Ascending aorta (tissue), 2 donors: ENCODE measurements around the gene EPB41. TPM values are rescaled to one million over a fixed set of nuclear protein-coding genes. Genes with fewer than 3 reads are reported as not detected.
A peak's percentile ranks its signal among the peaks of the same experiment; 100 is the strongest.

Experiments used
- DNase-seq, 2 donors: peaks; one replicate each; pipeline ENCODE4 v3.0.0-alpha.2; 2019; ENCODE audit warnings: low spot score in 2 of 2
- H3K27ac ChIP-seq, 2 donors: fragments of 200-600 bp; sonication (generic); one replicate each; pipeline ENCODE4 v1.5.1; 2016 to 2017; ENCODE audit warnings: mild to moderate bottlenecking in 1 of 2
- H3K27me3 ChIP-seq: fragments of 200-600 bp; sonication (generic); one replicate; pipeline ENCODE4 v1.5.1; 2017
- H3K36me3 ChIP-seq, 2 donors: fragments of 200-600 bp; sonication (generic); one replicate each; pipeline ENCODE4 v1.5.1; 2016
- H3K4me1 ChIP-seq, 2 donors: fragments of 200-600 bp; sonication (generic); one replicate each; pipeline ENCODE4 v1.5.1; 2016 to 2017; ENCODE audit warnings: mild to moderate bottlenecking in 1 of 2
- H3K4me3 ChIP-seq, 2 donors: fragments of 200-600 bp; sonication (generic); one replicate each; pipeline ENCODE4 v1.5.1; 2016 to 2017; ENCODE audit warnings: mild to moderate bottlenecking in 1 of 2
- H3K9me3 ChIP-seq, 2 donors: fragments of 200-600 bp; sonication (generic); one replicate each; pipeline ENCODE4 v1.5.1; 2016
- CTCF ChIP-seq, 3 experiments: fragments of 200-600 bp in 2 of 3; fragments of 450-650 bp in 1 of 3; sonication (generic) in 2 of 3; IDR thresholded peaks; one replicate each; pipeline ENCODE4 v1.5.1; 2016 to 2019; ENCODE audit warnings: antibody characterized with exemption in 3 of 3, mild to moderate bottlenecking in 1 of 3, moderate library complexity in 1 of 3
- intact Hi-C: fragments of 100-400 bp; cut with DNase I; formaldehyde crosslinking; loops from one replicate; pipeline ENCODE4 v1.15.1; 2023
- total RNA-seq: library from RNA; depleted of rRNA; stranded (reverse); fragments of >200 nt; gene quantifications from one replicate; pipeline ENCODE4 v1.1.0, GENCODE V29; 2016

The EPB41 gene
- total RNA-seq, 1 donor from 2014 or later, result 47.6 TPM

GRCh38 chr1:28885472-28885877 lies 28.9 kb upstream of the EPB41 start:
- Histone ChIP-seq H3K9me3 (no peaks in the 10 kb centered on the region), H3K27me3 (no peaks in the 10 kb centered on the region), H3K36me3 (no peaks in the 10 kb centered on the region), H3K4me3 (no peak overlapping the region), H3K4me1 (peaks cover 7 to 24% of the 10 kb centered on the region in 2 donors), H3K27ac (peak overlapping the region; percentile 62 to 63)
- no peak for TF ChIP-seq CTCF (IDR thresholded peaks at IDR 0.05)
- intact Hi-C loops, result loop anchor here (5.0 to 10.0 kb wide), 6 partner anchors 243 to 1893 kb away; partner anchors contain the start of genes SESN2, SRSF4, TAF12 and TRNP1
- no peak for DNase-seq

DNA sequence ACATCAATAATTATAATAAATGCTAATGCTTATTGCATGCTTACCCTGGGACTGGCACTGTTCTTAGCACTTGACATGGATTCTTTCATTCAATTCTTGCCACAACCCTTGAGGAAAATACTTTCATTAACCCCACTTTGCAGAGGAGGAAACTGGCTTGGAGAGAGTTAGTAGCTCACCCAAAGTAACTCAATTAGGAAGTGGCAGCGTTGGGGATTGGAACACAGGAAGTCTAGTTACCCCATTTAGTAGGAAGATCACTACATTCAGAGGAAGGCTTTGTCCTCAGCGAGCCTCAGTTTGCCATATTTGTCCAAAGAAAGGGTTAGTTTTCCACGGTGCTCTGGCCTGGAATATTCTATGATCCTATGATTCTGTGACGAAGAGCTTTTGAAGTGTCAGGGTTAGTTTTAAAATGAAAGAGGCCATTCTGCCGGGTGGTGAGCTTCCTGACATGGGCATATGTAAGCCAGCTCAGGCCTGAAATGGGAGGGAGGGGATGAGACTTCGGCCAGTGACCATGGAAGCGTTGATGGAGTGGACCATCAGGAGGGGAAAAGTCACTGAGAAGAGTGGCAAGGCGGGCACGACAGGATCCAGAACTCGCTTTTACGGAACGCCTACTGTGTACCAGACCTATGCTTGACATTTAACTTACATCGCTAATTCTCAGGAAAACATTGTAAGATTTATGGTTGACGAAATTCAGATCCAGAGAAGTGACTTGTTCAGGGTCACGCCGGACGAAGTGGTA lies 28.2 kb upstream of the EPB41 start:
- Histone ChIP-seq H3K27me3 (no peaks in the 10 kb centered on the region), H3K27ac (peak overlapping the region; percentile 62 to 63), H3K4me1 (peaks cover 7 to 24% of the 10 kb centered on the region in 2 donors), H3K36me3 (no peaks in the 10 kb centered on the region), H3K4me3 (peak overlapping the region; percentile 90 to 94), H3K9me3 (no peaks in the 10 kb centered on the region)
- DNase-seq, result no peak
- intact Hi-C loops, result loop anchor here (2.0 to 10.0 kb wide), 7 partner anchors 239 to 1894 kb away; partner anchors contain the start of genes SESN2, SRSF4, TAF12 and TRNP1
- no peak for TF ChIP-seq CTCF (IDR thresholded peaks at IDR 0.05)

- Histone ChIP-seq H3K27ac (peak overlapping the region; percentile 62 to 63), H3K36me3 (no peaks in the 10 kb centered on the region), H3K4me3 (peak overlapping the region; percentile 90 to 94), H3K27me3 (no peaks in the 10 kb centered on the region), H3K4me1 (peaks cover 7 to 24% of the 10 kb centered on the region in 2 donors), H3K9me3 (no peaks in the 10 kb centered on the region)
- no peak for TF ChIP-seq CTCF (IDR thresholded peaks at IDR 0.05)
- peak; percentile 53 to 92 for DNase-seq
- intact Hi-C loops, result loop anchor here (1.0 to 10.0 kb wide), 8 partner anchors 27 to 1895 kb away; partner anchors contain the start of genes EPB41, SESN2, SRSF4 and TAF12
Observed at GRCh38 chr1:28886731-28887418, 27.5 kb upstream of the EPB41 start.

DNA sequence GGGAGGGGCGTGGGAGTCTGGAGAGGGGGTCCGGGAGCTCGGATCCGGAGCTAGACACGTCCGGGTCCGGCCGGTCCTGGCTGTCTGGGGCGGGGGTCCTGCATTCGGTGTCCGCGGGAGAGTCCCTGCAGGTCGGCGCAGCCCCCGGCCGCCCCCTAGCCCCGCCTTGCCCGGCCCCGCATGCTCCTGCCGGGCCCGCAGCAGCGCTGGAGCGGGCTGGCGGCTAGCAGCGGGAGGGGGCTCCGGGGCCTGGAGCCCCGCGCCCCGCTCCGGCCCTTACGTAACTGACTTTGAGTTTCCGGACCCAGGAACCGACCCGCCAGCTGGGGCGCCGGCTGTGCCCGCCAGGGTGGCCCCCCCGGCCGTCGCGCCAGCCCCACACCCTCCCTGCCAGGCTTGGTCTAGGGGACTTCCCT lies 26.9 kb upstream of the EPB41 start:
- peaks cover 7 to 21% of the 10 kb centered on the region in 2 donors for H3K4me1 ChIP-seq
- H3K36me3 ChIP-seq, result no peaks in the 10 kb centered on the region
- no peaks in the 10 kb centered on the region for H3K27me3 ChIP-seq
- peak overlapping the region; percentile 90 to 94 for H3K4me3 ChIP-seq
- intact Hi-C loops, result loop anchor here (1.0 to 10.0 kb wide), 8 partner anchors 27 to 1895 kb away; partner anchors contain the start of genes EPB41, SESN2, SRSF4 and TAF12
- H3K9me3 ChIP-seq, result no peaks in the 10 kb centered on the region
- peak overlapping the region; percentile 62 to 63 for H3K27ac ChIP-seq
- no peak for TF ChIP-seq CTCF (IDR thresholded peaks at IDR 0.05)
- DNase-seq, result peak; percentile 20 to 70

- intact Hi-C loops, result loop anchor here (1.0 to 10.0 kb wide), 8 partner anchors 26 to 1896 kb away; partner anchors contain the start of genes EPB41, SESN2, SRSF4 and TAF12
- Histone ChIP-seq H3K27ac (peak overlapping the region; percentile 62 to 63), H3K27me3 (no peaks in the 10 kb centered on the region), H3K4me1 (peaks cover 7 to 21% of the 10 kb centered on the region in 2 donors), H3K36me3 (no peaks in the 10 kb centered on the region), H3K4me3 (peak overlapping the region; percentile 90 to 94), H3K9me3 (no peaks in the 10 kb centered on the region)
- TF ChIP-seq CTCF (IDR thresholded peaks at IDR 0.05), result no peak
- DNase-seq, result peak in 1 of 2 donors; percentile 65
Observed at GRCh38 chr1:28887835-28888682, 26.3 kb upstream of the EPB41 start.
